ENCODE measurements around the gene VWA3A. TPM values are rescaled to one million over a fixed set of nuclear protein-coding genes. Genes with fewer than 3 reads are reported as not detected.

The VWA3A gene
- total RNA-seq, 1 experiment from 2014 or later = not detected

- TF ChIP-seq ZBTB33 (IDR thresholded peaks at IDR 0.05; ENCODE audit: extremely low read depth, insufficient replicate concordance, low read length) = no peak
- no peak for TF ChIP-seq SP1 (IDR thresholded peaks at IDR 0.05; ENCODE audit: low read depth)
- TF ChIP-seq POLR2AphosphoS5 (IDR thresholded peaks at IDR 0.05; ENCODE audit: low read depth, low read length) = no peak
- TF ChIP-seq EGR1 (IDR thresholded peaks at IDR 0.05; ENCODE audit: low read depth) = no peak
- no peak for TF ChIP-seq CBX3 (IDR thresholded peaks at IDR 0.05; ENCODE audit: low read depth)
These were observed 40.5 kb downstream of the VWA3A start (continued) for GRCh38 chr16:22132801-22133200.

- no peak overlapping the region for H3K4me2 ChIP-seq (ENCODE audit: low read length)
- no peaks in the 10 kb centered on the region for H3K79me2 ChIP-seq (ENCODE audit: insufficient read depth, low read length)
- DNase-seq (ENCODE audit: low read depth, low spot score) (no peak), ATAC-seq (no peak)
- ChIA-PET POLR2A (no interaction called here), RAD21 (ENCODE audit: low non-redundant PET in 1 of 2, low total read pairs in 2 of 2, uncharacterized antibody in 2 of 2, unreplicated experiment in 2 of 2) (no interaction called here), CTCF (no interaction called here)
- peaks cover 19% of the 10 kb centered on the region; the same call in 1 of the 2 replicates for H3K27me3 ChIP-seq (ENCODE audit: insufficient read depth, low read length)
- no peaks in the 10 kb centered on the region for H3K9me2 ChIP-seq (ENCODE audit: insufficient read depth)
- intact Hi-C loops (cut with micrococcal nuclease) = no loop called here
- no peaks in the 10 kb centered on the region for H3K9me3 ChIP-seq (ENCODE audit: control insufficient read depth in 1 of 2, insufficient read depth in 1 of 2, low read depth in 1 of 2, low read length in 2 of 2)
- BruUV-seq (replicated peaks) = no TSS peak
- H2AFZ ChIP-seq (ENCODE audit: low read depth, low read length, poor library complexity, severe bottlenecking) = no peak overlapping the region
- H3K4me1 ChIP-seq (ENCODE audit: control insufficient read depth in 1 of 2, insufficient read depth in 2 of 2, low read length in 2 of 2) = no peaks in the 10 kb centered on the region
- no peak for TF ChIP-seq SRF (IDR thresholded peaks at IDR 0.05; ENCODE audit: low read depth)
- no peak for TF ChIP-seq EZH2phosphoT487 (IDR thresholded peaks at IDR 0.05; ENCODE audit: borderline replicate concordance)
- no peak for TF ChIP-seq RAD21 (IDR thresholded peaks at IDR 0.05; ENCODE audit: low read depth)
- no peak for TF ChIP-seq CEBPB (IDR thresholded peaks at IDR 0.05; ENCODE audit: low read depth)
- TF ChIP-seq, protein P1, sequence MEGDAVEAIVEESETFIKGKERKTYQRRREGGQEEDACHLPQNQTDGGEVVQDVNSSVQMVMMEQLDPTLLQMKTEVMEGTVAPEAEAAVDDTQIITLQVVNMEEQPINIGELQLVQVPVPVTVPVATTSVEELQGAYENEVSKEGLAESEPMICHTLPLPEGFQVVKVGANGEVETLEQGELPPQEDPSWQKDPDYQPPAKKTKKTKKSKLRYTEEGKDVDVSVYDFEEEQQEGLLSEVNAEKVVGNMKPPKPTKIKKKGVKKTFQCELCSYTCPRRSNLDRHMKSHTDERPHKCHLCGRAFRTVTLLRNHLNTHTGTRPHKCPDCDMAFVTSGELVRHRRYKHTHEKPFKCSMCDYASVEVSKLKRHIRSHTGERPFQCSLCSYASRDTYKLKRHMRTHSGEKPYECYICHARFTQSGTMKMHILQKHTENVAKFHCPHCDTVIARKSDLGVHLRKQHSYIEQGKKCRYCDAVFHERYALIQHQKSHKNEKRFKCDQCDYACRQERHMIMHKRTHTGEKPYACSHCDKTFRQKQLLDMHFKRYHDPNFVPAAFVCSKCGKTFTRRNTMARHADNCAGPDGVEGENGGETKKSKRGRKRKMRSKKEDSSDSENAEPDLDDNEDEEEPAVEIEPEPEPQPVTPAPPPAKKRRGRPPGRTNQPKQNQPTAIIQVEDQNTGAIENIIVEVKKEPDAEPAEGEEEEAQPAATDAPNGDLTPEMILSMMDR (IDR thresholded peaks at IDR 0.05 in 2 of 3, conservative IDR thresholded peaks at IDR 0.05 in 1 of 3; ENCODE audit: borderline replicate concordance in 1 of 3, insufficient read depth in 1 of 3, low read depth in 2 of 3, low read length in 2 of 3) = no peak
- TF ChIP-seq POLR2AphosphoS5 (IDR thresholded peaks at IDR 0.05; ENCODE audit: low read depth, low read length) = no peak
- TF ChIP-seq EZH2 (IDR thresholded peaks at IDR 0.05) = no peak
- no peak for TF ChIP-seq EGR1 (IDR thresholded peaks at IDR 0.05; ENCODE audit: low read depth)
- no peaks in the 10 kb centered on the region for H3K36me3 ChIP-seq (ENCODE audit: control insufficient read depth in 1 of 2, insufficient read depth in 2 of 2, low read length in 2 of 2)
- no peaks in the 10 kb centered on the region for H4K20me1 ChIP-seq (ENCODE audit: insufficient read depth)
- no peak overlapping the region for H3K4me3 ChIP-seq (replicated peaks in 1 of 2; ENCODE audit: low read depth in 1 of 2, low read length in 2 of 2)
- H3K9ac ChIP-seq (ENCODE audit: low read length) = no peak overlapping the region
- no peak overlapping the region for H3K27ac ChIP-seq (ENCODE audit: low read depth, low read length)
These were observed 46.1 kb downstream of the VWA3A start for GRCh38 chr16:22138482-22138881.

Measured in HCT116 (cell line).